NCI-H226 (cell line): ENCODE results near the gene CTF1.
"Not testable (repeated sequence)": the region's sequence is repeated elsewhere in the genome, so short reads cannot be mapped to it uniquely, and the experiment has no call there.

Experiments
- DNase-seq: peaks from one replicate; pipeline ENCODE4 v3.0.0-alpha.2; 2015

The CTF1 gene, protein sequence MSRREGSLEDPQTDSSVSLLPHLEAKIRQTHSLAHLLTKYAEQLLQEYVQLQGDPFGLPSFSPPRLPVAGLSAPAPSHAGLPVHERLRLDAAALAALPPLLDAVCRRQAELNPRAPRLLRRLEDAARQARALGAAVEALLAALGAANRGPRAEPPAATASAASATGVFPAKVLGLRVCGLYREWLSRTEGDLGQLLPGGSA

DNA sequence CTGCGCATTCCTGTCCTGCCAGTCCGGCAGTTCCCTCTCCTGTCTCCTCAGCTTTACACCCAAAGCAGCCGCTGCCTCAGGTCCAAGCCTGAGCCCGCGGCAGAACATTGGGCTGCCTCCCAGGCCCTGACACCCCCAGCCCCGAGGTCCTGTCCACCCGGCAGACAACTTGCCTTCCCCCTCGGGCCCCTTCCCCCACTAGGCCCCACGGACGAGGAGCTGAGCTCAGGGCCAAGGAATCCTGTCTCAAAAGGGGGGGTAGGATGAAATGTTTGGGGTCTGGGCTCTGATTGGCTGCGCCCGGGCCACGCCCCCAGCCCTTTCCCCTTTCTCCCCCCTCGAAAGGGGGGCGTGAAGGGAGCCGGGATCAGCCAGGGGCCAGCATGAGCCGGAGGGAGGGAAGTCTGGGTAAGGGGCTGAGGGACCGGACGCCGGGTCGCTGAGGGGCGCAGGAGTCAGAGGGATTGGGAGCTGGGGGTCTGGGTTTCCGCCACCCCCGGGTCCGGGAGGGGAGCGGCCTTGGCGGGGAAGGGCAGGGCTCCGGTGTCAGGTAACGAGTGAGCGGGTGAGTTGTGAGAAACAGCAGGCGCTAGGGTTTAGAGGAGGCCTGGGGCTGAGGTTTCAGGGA, at the start of gene CTF1:
TSS of gene CTF1 (plus strand) at position 354 of the 628 bp plus-strand sequence. CDS start at position 384, 30 bp downstream.
- DNase-seq = peak; percentile 85

DNA sequence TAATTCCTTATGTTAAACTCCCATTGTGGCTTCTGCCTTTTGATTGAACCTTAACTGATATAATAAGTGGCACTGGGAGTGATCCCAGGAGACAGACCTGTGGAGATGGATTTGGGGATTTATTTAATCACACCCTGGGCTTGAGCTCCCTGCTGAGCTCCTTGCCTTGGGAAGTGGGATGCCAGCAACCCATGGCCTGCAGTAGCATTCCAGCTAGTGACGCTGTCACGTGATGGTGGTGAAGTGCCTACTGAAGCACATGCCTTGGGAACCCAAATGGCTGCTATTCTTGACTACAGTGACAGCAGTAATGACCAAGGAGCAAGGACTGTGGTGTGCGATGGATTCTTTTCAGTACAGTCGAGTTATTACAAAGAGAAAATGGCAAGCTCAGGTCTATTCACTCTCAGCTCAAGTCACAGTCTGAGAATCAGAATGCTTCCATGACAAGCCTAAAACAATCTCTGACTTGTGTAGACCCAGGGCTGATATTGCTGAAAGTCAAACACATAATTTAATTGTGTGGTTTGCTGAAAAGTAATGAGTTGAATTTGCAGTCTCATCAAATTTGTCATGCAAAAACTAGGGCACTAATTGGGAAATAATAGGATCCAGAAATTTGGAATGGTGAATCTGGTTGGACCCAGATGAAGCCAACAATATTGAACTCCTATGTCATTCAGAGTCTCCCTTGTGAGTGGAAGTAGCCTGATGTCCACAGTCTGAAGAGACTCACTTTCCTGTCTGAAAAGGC, 49.6 kb upstream of the CTF1 start:
- DNase-seq = no peak

DNA sequence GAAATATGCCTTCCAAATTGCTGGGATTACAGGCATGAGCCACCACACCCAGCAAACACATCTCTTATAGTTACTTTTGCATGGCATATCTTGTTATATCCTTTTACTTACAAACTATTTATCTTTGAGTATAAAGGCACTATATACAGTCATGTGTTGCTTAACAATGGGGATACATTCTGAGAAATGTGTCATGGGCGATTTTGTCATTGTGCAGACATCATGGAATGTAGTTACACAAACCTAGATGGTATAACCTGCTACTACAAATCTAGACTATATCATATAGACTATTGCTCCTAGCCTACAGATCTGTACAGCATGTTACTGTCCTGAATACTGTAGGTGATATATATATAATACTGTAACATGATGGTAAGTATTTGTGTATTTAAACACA, 46.2 kb upstream of the CTF1 start:
- no peak for DNase-seq

DNA sequence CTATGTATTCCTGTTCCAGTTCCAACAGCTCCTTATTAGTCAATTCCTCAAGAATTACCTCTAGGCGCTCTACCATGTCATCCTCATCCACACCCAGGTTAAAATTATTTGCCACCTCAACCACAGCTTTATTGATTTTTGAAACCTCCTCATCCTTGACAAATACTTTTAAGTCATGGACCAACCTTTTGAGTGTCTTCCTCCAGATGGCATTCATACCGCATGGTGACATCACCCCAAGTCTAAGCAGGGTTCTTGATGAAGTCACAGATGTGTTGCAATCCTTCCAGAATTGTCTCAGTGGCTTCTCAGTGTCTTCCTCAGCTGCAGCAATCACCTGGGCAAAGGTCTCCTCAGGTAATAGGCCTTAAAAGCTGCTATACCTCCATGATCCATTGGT, 42.7 kb upstream of the CTF1 start:
- no peak for DNase-seq

DNA sequence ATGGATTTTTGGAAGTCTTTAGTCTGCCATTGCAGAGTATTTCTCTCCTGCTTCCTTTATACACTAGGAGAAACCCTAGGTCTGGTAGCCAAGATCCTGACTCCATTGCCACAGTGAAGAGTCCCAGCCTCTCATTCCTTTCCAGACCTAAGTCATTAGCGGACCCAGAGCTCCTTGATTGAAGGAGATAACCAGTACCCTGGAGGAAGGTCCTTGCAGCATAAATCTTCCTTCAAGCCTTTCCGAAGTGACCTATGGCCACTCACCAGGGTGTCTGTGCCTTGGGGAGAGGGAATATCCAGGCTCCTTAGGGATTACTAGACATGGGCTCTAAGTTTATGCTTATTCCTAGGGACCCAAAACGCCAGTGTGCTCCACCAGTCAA, 38.3 kb upstream of the CTF1 start:
- no peak for DNase-seq

DNA sequence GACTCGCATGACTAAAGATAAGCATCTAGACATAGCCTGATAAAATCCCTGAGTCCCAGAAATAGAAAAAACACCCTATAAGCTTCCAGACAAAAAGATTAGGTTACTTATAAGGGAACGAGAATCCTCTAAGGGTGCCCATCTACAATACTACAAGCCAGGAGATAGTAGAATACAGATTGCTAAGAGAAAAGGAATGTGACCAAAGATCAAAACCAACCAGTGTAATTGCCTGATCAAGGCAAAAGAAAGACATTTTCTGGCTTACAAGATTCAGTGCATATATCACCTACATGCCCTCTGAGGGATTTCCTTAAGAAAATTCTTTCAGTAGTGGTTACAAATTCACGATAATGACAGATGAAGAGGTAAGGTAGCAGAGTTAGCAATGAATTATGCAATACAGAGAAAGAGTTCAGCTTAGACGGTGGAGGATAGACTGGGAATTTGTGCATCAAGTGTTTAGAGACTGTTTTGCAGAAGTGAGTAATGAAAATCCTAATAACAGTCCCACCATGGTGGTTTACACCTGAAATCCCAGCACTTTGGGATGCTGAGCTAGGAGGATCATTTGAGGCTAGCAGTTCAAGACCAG, 37.5 kb upstream of the CTF1 start:
- DNase-seq = no peak

DNA sequence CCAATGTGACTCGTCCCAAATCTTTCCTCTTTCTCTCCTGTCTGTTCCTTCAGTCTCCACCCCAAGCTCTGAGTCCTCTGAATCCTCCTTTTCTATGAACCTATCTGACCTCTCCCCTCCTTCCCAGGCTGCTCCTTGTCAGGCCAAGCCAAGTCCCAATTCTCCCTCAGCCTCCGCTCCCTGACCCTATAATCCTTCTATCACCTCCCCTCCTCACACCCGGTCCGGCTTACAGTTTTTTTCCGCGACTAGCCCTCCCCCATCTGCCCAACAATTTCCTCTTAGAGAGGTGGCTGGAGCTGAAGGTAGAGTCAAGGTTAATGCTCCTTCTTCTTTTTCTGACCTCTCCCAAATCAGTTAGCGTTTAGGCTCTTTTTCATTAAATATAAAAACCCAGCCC, 35.7 kb upstream of the CTF1 start:
- not testable (repeated sequence) for DNase-seq

DNA sequence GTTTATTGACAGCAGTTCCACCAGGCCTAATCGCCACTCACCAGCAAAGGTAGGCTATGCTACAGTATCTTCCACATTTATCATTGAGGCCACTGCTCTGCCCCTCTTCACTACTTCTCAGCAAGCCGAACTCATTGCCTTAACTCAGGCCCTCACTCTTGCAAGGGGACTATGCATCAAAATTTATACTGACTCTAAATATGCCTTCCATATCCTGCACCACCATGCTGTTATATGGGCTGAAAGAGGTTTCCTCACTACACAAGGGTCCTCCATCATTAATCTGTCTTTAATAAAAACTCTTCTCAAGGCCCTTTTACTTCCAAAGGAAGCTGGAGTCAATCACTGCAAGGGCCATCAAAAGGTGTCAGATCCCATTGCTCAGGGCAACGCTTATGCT, 33.2 kb upstream of the CTF1 start:
- not testable (repeated sequence) for DNase-seq

DNA sequence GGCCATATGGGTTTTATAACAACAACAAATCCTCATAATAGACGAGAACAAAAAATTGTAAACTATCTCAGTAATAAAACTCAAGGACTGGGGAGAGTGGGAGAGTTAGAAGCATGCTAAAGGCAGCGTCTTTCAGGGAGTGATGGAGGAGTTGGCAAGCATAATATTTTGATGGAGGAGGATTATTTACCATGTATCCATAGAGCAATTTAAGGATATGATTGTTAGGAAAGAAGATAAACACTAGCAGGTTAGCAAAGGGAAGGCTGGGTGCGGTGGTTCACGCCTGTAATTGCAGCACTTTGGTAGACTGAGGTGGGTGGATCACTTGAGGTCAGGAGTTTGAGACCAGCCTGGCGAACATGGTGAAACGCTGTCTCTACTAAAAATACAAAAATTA, 30.4 kb upstream of the CTF1 start:
- no peak for DNase-seq

DNA sequence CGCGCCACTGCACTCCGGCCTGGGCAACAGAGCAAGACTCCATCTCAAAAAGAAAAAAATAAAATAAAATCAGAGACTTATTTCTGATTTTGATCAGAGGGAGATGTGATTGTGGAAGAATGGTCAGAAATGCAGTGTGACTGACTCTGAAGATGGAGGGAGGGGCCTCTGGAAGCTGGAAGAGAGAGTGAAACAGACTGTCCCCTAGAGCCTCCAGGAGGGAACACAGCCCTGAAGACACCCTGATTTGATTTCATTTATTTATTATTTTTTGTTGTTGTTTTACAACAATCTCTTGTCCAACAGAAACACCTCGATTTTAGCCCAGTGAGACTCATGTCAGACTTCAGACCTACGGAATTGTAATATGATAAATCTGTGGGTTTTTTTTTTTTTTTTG, 28.7 kb upstream of the CTF1 start:
- no peak for DNase-seq

DNA sequence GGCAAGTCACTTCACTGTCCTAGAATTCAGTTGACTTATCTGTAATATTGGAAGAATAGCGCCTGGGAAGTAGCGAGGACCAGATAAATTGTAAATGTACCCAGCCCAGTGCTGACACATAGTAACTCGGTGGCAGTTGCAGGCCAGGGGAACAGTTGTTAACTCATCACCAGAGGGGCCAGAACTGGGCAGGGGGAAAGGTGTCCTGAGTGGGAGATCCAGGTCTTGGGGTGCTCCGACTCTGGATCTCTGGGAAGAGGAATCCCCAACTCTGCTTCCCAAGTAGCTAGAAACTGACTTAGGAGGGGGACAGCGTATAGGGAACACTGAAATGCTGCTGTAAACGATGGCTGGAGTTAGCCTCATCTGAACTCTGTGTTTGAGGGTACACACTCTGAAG, 25.5 kb upstream of the CTF1 start:
- DNase-seq = no peak

DNA sequence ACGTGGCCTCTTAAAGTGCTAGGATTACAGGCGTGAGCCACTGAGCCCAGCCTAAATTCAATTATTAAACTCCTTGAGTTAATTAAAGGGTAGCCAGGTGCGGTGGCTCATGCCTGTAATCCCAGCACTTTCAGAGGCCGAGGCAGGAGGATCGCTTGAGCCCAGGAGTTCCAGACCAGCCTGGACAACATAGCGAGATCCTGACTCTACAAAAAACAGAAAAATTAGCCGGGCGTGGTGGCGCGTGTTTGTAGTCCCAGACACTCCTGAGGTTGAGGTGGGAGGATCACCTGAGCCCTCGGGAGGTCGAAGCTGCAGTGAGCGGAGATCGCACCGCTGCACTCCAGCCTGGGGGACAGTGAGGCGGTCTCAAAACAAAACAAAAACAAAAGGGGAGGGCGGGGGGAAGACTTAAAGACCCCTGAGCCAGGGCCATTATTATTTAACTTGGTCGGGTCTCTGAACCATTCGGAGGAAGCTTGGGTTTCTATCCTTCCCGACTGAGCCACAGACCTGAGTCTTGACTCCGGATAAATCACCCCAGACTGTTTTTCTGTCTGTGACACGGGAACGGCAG, 22.1 kb upstream of the CTF1 start:
- no peak for DNase-seq

DNA sequence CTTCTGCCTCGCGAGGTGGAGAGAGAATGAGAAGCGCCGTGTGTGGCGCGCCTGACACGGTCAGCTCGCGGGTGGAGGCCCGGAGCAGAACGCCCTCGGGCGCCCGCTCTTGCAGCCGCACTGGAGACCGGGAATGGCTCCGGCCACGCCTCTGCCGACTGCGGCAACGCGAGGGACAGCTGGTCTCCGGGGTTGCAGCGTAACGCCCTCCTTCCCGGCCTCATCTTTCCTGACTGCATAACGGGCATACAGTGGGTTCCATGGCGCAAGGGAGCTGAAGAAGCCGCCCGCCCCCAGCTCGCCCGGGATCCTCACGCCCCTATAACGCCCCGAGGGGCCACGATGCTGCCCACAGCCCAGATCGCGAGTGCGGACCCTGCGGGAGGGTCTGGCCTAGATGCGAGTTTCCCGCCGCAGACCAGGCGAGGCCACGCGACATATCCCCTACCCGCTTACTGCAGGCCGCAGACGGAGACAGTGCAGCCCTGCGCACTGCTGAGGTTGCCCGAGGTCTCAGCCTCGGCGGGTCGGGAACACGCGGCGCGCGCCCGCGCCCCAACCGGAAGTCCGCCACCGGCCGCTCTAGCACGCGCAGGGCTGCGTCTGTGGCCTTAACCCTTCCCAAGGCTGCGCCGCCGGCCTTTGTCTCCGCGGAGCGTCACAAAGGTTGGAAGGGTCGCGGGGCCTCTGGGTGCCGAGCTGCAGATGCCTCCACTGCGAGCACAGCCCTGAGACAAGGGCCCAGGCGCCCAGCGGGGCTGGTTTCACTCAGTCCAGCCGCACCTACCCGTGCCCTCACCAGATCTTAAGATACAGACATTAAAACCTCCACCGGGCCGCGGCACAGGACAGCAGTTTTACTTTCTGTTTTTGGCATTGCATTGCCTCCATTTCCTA, 21.3 kb upstream of the CTF1 start:
- peak; percentile 89 for DNase-seq

DNA sequence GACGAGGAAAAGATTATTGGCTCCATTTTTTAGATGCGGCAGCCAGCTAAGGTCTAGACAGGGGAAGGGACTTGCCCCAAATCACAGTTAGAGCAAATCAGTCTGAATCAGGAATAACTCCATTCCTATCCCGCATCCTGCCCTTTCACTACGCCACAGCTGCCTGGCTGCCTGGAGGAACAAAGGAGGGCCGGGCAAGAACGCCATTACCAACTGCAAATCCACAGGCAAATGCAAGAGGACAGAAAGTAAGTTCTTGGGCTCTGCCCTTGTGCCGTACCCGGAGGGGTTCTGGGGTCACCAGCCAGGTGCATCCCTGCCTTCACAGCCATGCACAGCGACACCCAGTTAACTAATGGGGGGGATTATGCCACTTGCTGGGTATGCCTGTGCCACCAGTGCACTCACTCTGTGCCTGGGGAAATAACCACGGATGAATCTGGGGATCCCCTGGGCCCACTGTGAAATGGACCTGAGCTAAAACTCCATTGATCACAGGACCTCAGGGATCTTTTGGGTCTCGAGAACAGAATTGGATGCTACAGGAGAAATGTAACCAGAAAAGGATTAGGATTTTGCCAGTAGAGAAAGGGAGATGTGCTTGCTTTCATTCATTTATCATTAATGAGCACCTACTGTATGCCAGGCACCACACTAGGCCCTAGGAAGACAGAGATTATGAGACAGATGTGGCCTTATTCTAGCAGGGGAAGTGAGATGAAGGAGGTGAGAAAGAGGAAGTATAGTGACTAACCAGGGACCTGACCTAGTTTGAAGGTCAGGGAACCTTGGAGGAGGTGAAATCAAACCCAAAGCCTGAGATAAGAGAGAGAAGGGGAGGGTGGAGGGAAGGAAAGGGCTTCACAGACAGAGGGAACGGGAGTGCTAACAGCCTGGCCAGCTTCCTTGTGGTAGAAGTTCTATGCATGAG, 20.3 kb upstream of the CTF1 start:
- no peak for DNase-seq

DNA sequence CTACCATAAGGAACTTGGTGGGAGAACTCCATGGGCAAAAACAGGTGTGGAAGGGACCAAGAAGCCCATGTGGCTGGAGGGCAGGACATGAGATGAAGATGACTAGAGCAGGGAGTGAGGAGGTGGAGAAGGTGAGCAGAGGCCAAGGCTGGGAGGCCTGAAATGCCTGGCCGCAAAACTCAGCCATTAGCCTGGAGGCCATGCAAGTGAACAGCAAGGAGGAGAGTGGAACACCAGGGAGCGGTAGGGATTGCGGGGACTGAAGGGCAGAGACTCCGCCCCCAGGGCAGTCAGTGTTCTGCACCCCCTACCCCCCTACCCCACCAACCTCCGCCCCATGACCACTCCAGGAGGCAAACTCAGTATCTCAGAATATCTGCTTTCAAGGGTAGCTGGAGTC, 19.5 kb upstream of the CTF1 start:
- DNase-seq = no peak

DNA sequence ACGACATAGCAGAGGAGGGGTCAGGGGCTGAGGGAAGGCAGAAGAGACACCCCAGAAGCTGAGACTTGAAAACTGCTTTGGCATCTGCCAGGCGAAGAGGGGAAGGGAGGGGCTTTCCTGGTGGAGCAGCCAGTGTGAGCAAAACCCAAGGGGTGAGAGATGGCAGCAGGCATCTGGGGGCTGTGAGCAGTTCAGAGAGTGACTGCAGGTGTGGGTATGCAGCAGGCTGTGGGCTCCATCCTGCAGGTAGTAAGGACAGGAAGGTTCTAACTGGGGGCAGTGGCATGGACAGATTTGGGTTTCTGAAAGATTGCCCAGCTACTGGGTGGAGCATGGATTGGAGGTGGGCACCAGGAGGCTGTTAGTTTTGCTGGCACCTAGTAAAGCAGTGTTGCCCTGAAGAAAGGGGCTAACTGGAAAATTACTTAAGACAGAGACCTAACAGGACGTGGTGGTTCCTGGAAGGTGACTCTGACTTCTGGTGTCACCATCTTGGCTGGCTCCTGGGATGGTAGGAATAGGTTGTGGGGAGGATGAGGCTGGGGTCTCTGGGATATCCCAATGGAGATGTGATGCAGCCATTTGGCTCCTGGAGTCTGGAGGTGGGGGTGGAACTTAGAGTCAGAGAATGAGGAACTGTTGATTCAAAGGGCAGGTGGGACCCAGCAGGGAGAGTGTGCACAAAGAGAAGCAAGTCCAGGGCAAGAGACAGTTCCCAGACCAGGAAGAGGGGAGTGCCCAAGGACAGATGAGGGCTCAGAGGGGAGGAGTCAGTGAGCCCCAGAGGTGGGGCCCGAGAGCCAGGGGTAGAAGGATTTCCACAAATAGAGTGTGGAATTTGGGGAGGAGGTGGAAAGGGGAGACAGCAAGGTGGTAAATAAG, 13.7 kb upstream of the CTF1 start:
- no peak for DNase-seq

DNA sequence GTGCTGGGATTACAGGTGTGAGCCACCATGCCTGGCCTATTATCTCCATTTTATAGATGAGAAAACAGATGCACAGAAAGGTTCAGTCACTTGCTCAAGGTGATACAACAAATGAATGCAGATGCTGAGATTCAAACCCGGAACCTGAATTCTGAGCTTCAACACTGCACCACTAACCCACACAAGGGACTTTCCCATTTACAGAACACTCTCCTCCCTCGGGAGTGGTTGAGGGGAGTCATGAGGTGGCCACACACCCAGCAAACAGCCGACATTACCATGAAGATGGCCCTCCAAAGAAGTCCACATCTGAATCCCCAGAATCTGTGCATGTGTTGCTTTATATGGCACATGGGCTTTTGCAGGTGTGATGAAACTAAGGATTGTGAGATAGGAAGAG, 11.7 kb upstream of the CTF1 start:
- no peak for DNase-seq

DNA sequence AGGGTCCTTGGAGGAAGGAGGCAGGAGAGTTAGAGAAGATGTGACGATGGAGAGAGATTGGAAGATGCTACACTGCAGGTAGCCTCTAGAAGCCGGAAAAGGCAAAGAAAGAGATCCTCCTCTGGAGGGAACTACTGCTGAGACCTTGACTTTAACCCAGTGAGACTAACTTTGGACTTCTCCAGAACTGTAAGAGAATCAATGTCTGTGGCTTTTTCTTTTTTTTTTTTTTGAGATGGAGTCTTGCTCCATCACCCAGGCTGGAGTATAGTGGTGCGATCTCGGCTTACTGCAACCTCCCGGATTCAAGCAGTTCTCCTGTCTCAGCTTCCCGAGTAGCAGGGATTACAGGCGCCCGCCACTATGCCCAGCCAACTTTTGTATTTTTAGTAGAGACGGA, 11.2 kb upstream of the CTF1 start:
- DNase-seq = no peak

DNA sequence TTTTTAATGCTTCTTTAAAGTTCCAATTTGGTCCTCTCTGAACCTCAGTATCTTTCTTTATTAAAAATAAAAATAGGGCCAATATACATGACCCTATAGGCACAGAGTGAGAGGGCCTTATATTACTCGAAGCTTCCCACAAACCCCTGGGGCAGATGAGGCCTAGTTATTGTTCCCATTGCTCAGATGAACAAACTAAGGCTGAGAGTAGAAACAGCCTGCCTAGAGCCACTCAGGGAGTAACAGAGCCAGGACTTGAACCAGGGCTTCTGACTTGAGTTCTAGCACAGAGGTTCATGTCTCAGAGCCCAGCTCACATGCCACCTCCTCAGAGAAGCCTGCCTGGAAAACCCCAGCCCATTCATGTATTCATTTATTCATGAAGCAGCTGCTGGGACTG, 10.3 kb upstream of the CTF1 start:
- DNase-seq = no peak

DNA sequence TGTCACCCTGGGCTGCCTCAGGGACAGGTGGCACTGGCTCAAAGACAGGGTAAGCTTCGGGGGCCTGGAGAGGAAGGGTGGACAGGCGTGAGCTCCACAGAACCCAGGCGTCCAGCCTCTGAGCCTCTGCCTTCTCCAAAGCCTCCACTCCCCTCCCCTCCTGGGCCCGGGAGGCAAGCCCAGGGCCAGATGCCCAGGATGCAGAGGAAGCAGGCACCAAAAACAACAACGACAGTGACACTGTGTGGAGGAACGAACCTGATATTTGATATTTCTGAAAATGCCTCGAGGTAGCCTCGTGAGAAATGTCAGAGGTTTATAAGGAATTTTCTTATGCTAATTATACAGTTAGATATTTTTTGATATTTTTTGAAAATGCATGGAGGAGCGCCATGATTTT, 8.5 kb upstream of the CTF1 start:
- DNase-seq = no peak
